GM18868 (cell line): ENCODE measurements around the gene DSG1.
A peak's percentile ranks its signal among the peaks of the same experiment; 100 is the strongest.
"Not testable (repeated sequence)": the region's sequence is repeated elsewhere in the genome, so short reads cannot be mapped to it uniquely, and the experiment has no call there.

Experiments used
- ATAC-seq: cut with Tn5 transposase; IDR thresholded peaks from one replicate; pipeline ENCODE4 v1.9.1; 2021; ENCODE audit warnings: mild to moderate bottlenecking, moderate library complexity; ENCODE audit not compliant: unreplicated experiment

The DSG1 gene

GRCh38 chr18:31343454-31343853 lies 25.5 kb downstream of the DSG1 start:
- no peak for ATAC-seq

DNA sequence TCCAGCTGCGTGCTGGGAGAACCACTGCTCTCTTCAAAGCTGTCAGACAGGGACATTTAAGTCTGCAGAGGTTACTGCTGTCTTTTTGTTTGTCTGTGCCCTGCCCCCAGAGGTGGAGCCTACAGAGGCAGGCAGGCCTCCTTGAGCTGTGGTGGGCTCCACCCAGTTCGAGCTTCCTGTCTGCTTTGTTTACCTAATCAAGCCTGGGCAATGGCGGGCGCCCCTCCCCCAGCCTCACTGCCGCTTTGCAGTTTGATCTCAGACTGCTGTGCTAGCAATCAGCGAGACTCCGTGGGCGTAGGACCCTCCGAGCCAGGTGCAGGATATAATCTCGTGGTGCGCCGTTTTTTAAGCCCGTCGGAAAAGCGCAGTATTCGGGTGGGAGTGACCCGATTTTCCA lies 35.4 kb downstream of the DSG1 start:
- ATAC-seq, result not testable (repeated sequence)

DNA sequence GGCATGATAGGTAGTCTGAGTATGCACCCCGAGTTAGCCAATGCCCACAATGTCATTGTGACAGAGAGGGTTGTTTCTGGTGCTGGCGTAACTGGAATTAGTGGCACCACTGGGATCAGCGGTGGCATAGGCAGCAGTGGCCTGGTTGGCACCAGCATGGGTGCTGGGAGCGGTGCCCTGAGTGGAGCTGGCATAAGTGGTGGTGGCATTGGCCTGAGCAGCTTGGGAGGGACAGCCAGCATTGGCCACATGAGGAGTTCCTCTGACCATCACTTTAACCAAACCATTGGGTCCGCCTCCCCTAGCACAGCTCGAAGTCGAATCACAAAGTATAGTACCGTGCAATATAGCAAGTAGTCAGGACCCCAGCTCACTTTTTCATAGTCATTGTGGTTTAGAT lies 37.0 kb downstream of the DSG1 start:
- ATAC-seq, result no peak

- ATAC-seq, result peak; percentile 51
Measured at GRCh38 chr18:31356025-31356424, 38.1 kb downstream of the DSG1 start.

DNA sequence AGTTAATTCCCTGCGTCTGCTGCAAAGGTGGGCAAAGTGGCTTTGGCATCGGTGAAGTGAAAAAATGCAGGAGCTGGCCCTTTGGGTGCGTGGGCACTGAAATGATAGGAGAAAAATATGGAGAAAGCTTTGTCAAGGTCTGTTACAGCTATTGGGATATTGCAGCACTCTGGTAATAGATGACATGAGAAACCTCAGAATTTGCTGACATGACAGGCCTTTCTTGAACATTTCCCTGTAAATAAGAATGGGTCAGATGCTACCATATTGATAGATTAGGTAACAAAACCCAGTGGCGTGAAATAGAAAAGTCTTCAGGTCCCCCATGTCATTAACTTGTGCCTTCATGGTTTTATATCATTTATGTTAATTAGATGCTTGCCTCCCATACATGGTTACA lies 46.2 kb downstream of the DSG1 start:
- ATAC-seq, result no peak

GRCh38 chr18:31369478-31369877 lies 51.5 kb downstream of the DSG1 start:
- no peak for ATAC-seq

- no peak for ATAC-seq
Measured at GRCh38 chr18:31371989-31372388, 54.0 kb downstream of the DSG1 start.

- no peak for ATAC-seq
Measured at GRCh38 chr18:31373641-31374040, 55.7 kb downstream of the DSG1 start.

DNA sequence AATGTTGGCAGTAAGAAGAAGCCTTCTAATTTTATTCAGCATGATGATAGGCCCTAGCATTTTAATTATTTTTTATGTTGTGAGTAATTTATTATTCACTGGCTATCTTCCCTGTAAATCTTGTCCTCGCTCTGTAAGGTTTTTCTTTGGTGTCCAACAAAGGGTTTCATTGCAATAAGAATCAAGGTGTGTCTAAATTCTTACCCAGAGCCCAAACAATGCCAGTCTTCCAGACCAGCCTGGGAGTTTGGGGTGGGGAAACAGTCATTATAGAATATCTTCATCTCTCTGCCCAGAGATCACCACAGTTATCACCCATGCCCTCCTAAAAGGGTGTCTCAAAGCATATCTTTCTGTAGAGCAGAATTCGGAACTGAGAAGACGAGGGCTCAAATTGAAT lies 58.5 kb downstream of the DSG1 start, which contains the start of gene DSG4:
Gene DSG4 (plus strand): TSS at position 301 of the 400 bp plus-strand sequence. CDS start 135 bp downstream, outside the sequence.
- no peak for ATAC-seq

DNA sequence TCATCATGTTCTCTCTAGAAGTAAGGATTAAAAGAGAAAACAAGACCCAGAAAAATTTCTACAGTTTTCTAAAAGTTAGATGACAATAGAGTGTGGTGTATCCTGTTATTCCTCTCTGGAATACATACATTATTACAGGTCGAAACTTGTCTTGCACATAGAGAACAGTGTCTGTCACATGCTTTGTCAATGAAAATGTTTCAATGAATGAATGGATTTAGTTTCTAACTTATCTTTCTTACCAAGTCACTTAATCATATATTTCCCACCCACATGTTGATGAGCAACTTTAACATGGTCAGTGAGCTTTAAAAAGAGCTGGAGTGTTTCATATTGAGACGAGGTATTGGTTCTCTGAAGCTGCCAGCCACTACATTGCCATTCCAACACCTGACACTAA lies 63.0 kb downstream of the DSG1 start:
- ATAC-seq, result no peak

- ATAC-seq, result no peak
Measured at GRCh38 chr18:31382107-31382506, 64.1 kb downstream of the DSG1 start.

- ATAC-seq, result no peak
Measured at GRCh38 chr18:31386741-31387140, 68.8 kb downstream of the DSG1 start.

DNA sequence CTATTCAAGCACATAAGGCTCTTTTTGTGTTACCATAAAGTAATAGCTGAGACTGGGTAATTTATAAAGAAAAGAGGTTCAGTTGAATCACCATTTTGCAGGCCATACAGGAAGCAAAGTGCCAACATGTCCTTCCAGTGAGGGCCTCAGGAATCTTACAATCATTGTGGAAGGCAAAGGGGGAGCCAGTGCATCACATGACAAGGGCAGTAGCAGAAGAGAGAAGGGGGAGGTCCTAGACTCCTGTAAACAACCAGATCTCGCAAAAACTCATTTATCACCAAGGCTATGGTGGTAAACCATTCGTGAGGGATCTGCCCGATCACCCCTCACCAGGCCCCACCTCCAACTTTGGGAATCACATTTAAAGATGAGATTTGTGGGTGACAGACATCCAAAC lies 75.3 kb downstream of the DSG1 start:
- ATAC-seq, result no peak

GRCh38 chr18:31396796-31397612 lies 79.0 kb downstream of the DSG1 start:
- ATAC-seq, result no peak

GRCh38 chr18:31398191-31398590 lies 80.2 kb downstream of the DSG1 start:
- no peak for ATAC-seq

GRCh38 chr18:31399306-31400032 lies 81.5 kb downstream of the DSG1 start:
- ATAC-seq, result no peak

- no peak for ATAC-seq
Measured at GRCh38 chr18:31401156-31402025, 83.4 kb downstream of the DSG1 start.

DNA sequence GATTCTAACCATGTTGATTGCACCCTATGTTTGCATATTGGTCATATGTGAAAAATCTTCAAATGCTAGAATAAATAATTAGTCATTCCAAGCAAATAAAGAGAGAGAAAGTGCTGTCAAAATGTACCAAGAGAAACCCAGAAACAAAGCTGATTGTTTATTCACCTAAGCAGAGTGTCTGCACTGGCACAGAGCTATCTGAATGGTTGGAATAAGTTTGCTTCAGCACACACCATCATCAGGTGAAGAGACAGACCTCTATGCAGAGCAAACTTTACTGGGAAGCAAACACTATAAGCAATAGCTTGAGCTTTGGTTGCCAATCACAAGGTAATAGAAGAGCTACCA lies 84.0 kb downstream of the DSG1 start:
- no peak for ATAC-seq

DNA sequence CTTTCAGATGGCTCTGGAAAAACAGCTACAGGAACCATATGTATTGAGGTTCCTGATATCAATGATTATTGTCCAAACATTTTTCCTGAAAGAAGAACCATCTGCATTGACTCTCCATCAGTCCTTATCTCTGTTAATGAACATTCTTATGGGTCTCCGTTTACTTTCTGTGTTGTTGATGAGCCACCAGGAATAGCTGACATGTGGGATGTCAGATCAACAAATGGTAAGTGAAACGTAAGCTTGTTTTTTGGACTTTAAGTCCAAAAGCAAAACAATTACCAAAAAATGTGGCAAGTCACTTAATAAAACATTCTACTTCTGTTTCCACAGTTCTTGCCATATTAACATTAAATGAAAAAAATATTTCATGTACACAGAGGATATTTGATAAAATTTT lies 85.4 kb downstream of the DSG1 start:
- ATAC-seq, result no peak
